ENCODE results near the gene VAT1L.

Gene VAT1L

GRCh38 chr16:77782694-77783093 lies 5.7 kb upstream of the VAT1L start:
- DNase-seq = no peak

GRCh38 chr16:77784441-77785372 lies 3.7 kb upstream of the VAT1L start:
- DNase-seq = no peak

- DNase-seq = no peak
Observed at GRCh38 chr16:77785373-77785764, 3.0 kb upstream of the VAT1L start.

GRCh38 chr16:77786186-77786847 lies 2.0 kb upstream of the VAT1L start:
- no peak for DNase-seq

- DNase-seq = no peak
Observed at GRCh38 chr16:77787452-77787851, 912 bp upstream of the VAT1L start.

- DNase-seq = no peak
Observed at GRCh38 chr16:77789085-77790008, 983 bp downstream of the VAT1L start.

GRCh38 chr16:77790009-77790372 lies 1.6 kb downstream of the VAT1L start:
- no peak for DNase-seq

GRCh38 chr16:77790912-77791311 lies 2.5 kb downstream of the VAT1L start:
- DNase-seq = no peak

GRCh38 chr16:77793417-77793816 lies 5.1 kb downstream of the VAT1L start:
- no peak for DNase-seq

GRCh38 chr16:77794586-77794985 lies 6.2 kb downstream of the VAT1L start:
- DNase-seq = peak; percentile 52

GRCh38 chr16:77801817-77802216 lies 13.5 kb downstream of the VAT1L start:
- DNase-seq = no peak

GRCh38 chr16:77805398-77805797 lies 17.0 kb downstream of the VAT1L start:
- DNase-seq = no peak

GRCh38 chr16:77807021-77807420 lies 18.7 kb downstream of the VAT1L start:
- DNase-seq = no peak

- DNase-seq = no peak
Observed at GRCh38 chr16:77812856-77813500, 24.6 kb downstream of the VAT1L start.

GRCh38 chr16:77816293-77816692 lies 27.9 kb downstream of the VAT1L start:
- DNase-seq = no peak

GRCh38 chr16:77820340-77820739 lies 32.0 kb downstream of the VAT1L start:
- no peak for DNase-seq

- no peak for DNase-seq
Observed at GRCh38 chr16:77822661-77823060, 34.3 kb downstream of the VAT1L start.

GRCh38 chr16:77823067-77823466 lies 34.7 kb downstream of the VAT1L start:
- no peak for DNase-seq

- DNase-seq = no peak
Observed at GRCh38 chr16:77825196-77825595, 36.8 kb downstream of the VAT1L start.

GRCh38 chr16:77827032-77827431 lies 38.7 kb downstream of the VAT1L start:
- DNase-seq = no peak

- peak; percentile 86 for DNase-seq
Observed at GRCh38 chr16:77833921-77834634, 45.7 kb downstream of the VAT1L start.

All from fibroblast of skin of back (primary cell).